ENCODE data around the gene ROBO1. TPM values are rescaled to one million over a fixed set of nuclear protein-coding genes. Genes with fewer than 3 reads are reported as not detected.

The ROBO1 gene
- total RNA-seq, 1 experiment from 2014 or later: 34.5 TPM

GRCh38 chr3:78857494-78858111, 910.2 kb downstream of the ROBO1 start:
- no peak for DNase-seq
- Histone ChIP-seq H3K4me3 (ENCODE audit: insufficient read depth, low read depth, low read length) (no peak overlapping the region), H3K27me3 (ENCODE audit: control insufficient read depth, insufficient read depth, low read length) (no peaks in the 10 kb centered on the region; the same call in 1 of the 2 replicates), H3K36me3 (replicated peaks; ENCODE audit: control insufficient read depth, insufficient read depth, low read length) (no peaks in the 10 kb centered on the region)

- Histone ChIP-seq H3K36me3 (replicated peaks; ENCODE audit: control insufficient read depth, insufficient read depth, low read length) (no peaks in the 10 kb centered on the region), H3K27me3 (ENCODE audit: control insufficient read depth, insufficient read depth, low read length) (no peaks in the 10 kb centered on the region; the same call in 1 of the 2 replicates), H3K4me3 (ENCODE audit: insufficient read depth, low read depth, low read length) (no peak overlapping the region)
- DNase-seq: no peak
Measured at GRCh38 chr3:78856164-78856563, 911.6 kb downstream of the ROBO1 start.

- no peak for DNase-seq
- Histone ChIP-seq H3K4me3 (ENCODE audit: insufficient read depth, low read depth, low read length) (no peak overlapping the region), H3K27me3 (ENCODE audit: control insufficient read depth, insufficient read depth, low read length) (no peaks in the 10 kb centered on the region; the same call in 1 of the 2 replicates), H3K36me3 (replicated peaks; ENCODE audit: control insufficient read depth, insufficient read depth, low read length) (no peaks in the 10 kb centered on the region)
Measured at GRCh38 chr3:78855190-78855589, 912.6 kb downstream of the ROBO1 start.

DNA sequence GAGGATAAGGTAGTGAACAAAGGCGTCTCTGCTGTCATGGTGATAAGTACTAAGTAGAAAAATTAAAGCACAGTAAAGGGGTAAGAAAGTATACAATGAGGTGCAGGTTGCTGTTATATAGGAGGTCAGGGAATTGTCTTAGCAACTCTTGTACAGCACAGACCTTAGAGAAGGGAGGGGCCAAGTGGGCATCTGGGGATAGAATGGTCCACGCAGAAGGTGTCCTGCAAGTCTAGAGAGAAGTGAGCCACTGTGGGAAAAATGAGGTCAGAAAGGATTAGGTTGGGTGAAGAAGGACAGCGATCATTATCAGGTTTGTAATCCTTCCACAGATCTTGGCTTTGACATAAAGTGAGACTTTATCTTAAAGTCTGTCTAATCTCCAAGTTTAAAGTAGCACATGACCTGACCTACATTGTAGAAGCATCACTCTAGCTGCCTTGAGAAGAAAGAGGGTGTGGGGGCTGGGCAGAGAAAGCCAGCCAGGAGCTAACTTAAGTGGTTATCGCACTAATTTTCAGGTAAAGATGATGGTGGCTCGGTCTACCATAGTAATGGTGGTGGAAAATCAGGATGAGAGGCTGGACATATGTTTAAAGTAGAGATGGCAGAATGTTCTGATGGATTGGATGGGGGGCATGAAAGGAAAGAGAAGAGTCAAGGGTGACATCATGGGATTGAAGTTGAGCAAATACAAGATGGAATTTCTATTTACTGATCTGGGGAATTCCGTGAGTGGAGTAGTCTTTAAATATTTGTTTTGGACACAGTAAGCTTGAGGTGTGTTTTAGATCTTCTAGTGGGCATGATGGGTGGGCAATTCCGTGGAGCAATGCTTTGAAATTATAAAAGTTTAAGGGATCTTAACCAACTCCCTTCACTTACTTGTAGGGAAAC, 919.2 kb downstream of the ROBO1 start:
- DNase-seq: no peak
- Histone ChIP-seq H3K36me3 (replicated peaks; ENCODE audit: control insufficient read depth, insufficient read depth, low read length) (no peaks in the 10 kb centered on the region), H3K27me3 (ENCODE audit: control insufficient read depth, insufficient read depth, low read length) (no peaks in the 10 kb centered on the region), H3K4me3 (ENCODE audit: insufficient read depth, low read depth, low read length) (no peak overlapping the region)

GRCh38 chr3:78847603-78848002, 920.2 kb downstream of the ROBO1 start:
- Histone ChIP-seq H3K36me3 (replicated peaks; ENCODE audit: control insufficient read depth, insufficient read depth, low read length) (no peaks in the 10 kb centered on the region), H3K27me3 (ENCODE audit: control insufficient read depth, insufficient read depth, low read length) (no peaks in the 10 kb centered on the region), H3K4me3 (ENCODE audit: insufficient read depth, low read depth, low read length) (no peak overlapping the region)
- DNase-seq: no peak

DNA sequence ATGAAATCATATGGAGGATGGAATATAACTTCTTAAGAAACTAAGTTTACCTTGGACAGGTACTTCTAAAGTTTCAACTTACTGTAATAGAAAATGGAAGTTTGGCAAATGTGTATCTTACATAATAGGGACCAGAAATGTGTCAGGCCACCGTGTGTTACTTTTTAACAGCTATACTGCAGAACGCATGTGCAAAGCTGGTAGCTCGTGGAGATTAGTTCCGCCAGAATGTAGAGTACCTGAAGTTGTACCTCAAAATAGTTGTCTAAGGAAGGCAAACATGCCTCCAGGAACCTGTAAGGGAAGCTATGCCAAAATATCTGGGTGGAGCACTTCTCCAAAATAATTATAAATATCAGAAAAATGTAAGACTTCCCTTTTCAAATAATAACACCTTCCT, 920.6 kb downstream of the ROBO1 start:
- no peak for DNase-seq
- H3K4me3 ChIP-seq (ENCODE audit: insufficient read depth, low read depth, low read length): no peak overlapping the region
- H3K27me3 ChIP-seq (ENCODE audit: control insufficient read depth, insufficient read depth, low read length): no peaks in the 10 kb centered on the region
- no peaks in the 10 kb centered on the region for H3K36me3 ChIP-seq (replicated peaks; ENCODE audit: control insufficient read depth, insufficient read depth, low read length)

GRCh38 chr3:78846718-78847117, 921.1 kb downstream of the ROBO1 start:
- no peak for DNase-seq
- H3K27me3 ChIP-seq (ENCODE audit: control insufficient read depth, insufficient read depth, low read length): no peaks in the 10 kb centered on the region
- H3K36me3 ChIP-seq (replicated peaks; ENCODE audit: control insufficient read depth, insufficient read depth, low read length): no peaks in the 10 kb centered on the region
- H3K4me3 ChIP-seq (ENCODE audit: insufficient read depth, low read depth, low read length): no peak overlapping the region

DNA sequence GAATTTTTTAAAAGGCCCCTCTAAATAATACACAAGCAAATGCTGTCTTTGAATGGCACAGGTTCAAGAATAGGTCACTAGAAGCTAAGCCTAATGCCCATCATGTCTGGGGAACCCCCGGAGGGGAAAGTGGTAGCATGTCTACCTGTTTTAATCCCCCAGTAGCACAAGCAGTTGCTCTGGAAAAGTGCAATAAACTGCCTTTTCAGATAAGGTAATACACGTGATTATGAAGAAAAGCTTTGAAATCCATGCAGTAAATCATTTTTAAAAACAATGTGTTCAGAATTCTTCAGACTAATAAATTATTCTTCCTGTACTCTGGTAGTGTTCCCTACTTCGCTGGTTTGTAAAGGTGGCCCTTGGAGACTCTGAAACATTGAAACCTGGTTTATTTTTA, 922.2 kb downstream of the ROBO1 start:
- DNase-seq: no peak
- Histone ChIP-seq H3K27me3 (ENCODE audit: control insufficient read depth, insufficient read depth, low read length) (no peaks in the 10 kb centered on the region), H3K36me3 (replicated peaks; ENCODE audit: control insufficient read depth, insufficient read depth, low read length) (no peaks in the 10 kb centered on the region), H3K4me3 (ENCODE audit: insufficient read depth, low read depth, low read length) (no peak overlapping the region)

- H3K36me3 ChIP-seq (replicated peaks; ENCODE audit: control insufficient read depth, insufficient read depth, low read length): no peaks in the 10 kb centered on the region
- H3K4me3 ChIP-seq (ENCODE audit: insufficient read depth, low read depth, low read length): no peak overlapping the region
- no peaks in the 10 kb centered on the region for H3K27me3 ChIP-seq (ENCODE audit: control insufficient read depth, insufficient read depth, low read length)
- DNase-seq: no peak
Measured at GRCh38 chr3:78844307-78844706, 923.5 kb downstream of the ROBO1 start.

- DNase-seq: no peak
- H3K4me3 ChIP-seq (ENCODE audit: insufficient read depth, low read depth, low read length): no peak overlapping the region
- no peaks in the 10 kb centered on the region for H3K36me3 ChIP-seq (replicated peaks; ENCODE audit: control insufficient read depth, insufficient read depth, low read length)
- H3K27me3 ChIP-seq (ENCODE audit: control insufficient read depth, insufficient read depth, low read length): no peaks in the 10 kb centered on the region
Measured at GRCh38 chr3:78839693-78840092, 928.1 kb downstream of the ROBO1 start.

DNA sequence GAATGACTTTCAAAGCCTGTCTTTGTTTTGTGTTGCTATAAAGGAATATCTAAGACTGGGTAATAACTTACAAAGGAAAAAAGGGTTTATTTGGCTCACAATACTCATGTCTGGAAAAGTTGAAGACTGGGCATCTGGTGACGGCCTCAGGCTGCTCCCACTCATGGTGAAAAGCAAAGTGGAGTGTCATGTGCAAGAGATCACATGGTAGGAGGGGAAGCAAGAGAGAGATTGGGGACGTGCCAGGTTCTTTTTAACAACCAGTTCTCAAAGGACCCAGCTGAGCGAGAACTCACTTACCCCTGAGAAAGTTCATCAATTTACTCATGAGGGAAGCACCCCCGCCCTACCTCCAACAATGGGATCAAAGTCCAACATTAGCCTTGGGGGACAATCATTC, 929.4 kb downstream of the ROBO1 start:
- Histone ChIP-seq H3K36me3 (replicated peaks; ENCODE audit: control insufficient read depth, insufficient read depth, low read length) (no peaks in the 10 kb centered on the region), H3K4me3 (ENCODE audit: insufficient read depth, low read depth, low read length) (no peak overlapping the region), H3K27me3 (ENCODE audit: control insufficient read depth, insufficient read depth, low read length) (no peaks in the 10 kb centered on the region)
- no peak for DNase-seq

- no peak overlapping the region for H3K4me3 ChIP-seq (ENCODE audit: insufficient read depth, low read depth, low read length)
- no peak for DNase-seq
- no peaks in the 10 kb centered on the region for H3K36me3 ChIP-seq (replicated peaks; ENCODE audit: control insufficient read depth, insufficient read depth, low read length)
- H3K27me3 ChIP-seq (ENCODE audit: control insufficient read depth, insufficient read depth, low read length): no peaks in the 10 kb centered on the region
Measured at GRCh38 chr3:78834910-78835309, 932.9 kb downstream of the ROBO1 start.

DNA sequence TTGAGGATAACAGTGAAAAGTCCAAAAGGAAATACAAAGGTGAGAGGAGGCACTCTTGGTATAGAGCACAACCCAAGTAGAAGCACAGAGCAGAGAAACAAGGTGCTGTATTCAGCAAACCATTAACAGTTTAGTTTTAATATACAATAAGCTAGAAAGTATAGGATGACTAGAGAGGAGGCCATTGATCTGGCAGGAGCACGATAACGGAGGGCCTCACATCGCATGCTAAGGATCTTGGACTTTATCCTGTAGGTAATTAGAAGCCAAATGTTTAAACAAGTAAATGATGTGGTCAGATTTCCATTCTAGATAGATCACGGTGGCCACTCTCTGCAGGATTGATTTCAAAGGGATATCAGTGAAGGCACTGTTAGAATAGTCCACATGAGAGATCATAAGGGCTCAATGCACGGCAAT, 935.0 kb downstream of the ROBO1 start:
- Histone ChIP-seq H3K27me3 (ENCODE audit: control insufficient read depth, insufficient read depth, low read length) (no peaks in the 10 kb centered on the region), H3K36me3 (replicated peaks; ENCODE audit: control insufficient read depth, insufficient read depth, low read length) (no peaks in the 10 kb centered on the region), H3K4me3 (ENCODE audit: insufficient read depth, low read depth, low read length) (no peak overlapping the region)
- DNase-seq: no peak

DNA sequence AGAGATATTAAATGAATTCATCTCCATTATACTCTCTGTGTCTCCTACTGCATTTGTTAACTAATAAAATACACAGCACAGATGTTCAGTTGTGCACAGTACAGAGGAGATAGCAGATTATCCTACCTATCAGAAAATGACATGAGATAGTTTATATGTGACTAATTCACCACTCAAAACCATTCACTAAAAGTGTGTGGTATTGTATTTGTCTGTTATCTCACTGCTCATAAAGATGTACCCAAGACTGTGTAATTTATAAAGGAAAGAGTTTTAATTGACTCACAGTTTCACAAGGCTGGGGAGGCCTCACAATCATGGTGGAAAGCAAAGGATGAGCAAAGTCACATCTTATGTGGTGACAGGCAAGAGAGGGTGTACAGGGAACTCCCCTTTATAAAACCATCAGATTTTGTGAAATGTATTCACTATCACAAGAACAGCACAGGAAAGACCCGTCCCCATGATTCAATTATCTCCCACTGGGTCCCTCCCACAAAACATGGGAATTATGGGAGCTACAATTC, 936.3 kb downstream of the ROBO1 start:
- Histone ChIP-seq H3K27me3 (ENCODE audit: control insufficient read depth, insufficient read depth, low read length) (no peaks in the 10 kb centered on the region), H3K4me3 (ENCODE audit: insufficient read depth, low read depth, low read length) (no peak overlapping the region), H3K36me3 (replicated peaks; ENCODE audit: control insufficient read depth, insufficient read depth, low read length) (no peaks in the 10 kb centered on the region)
- DNase-seq: no peak

- Histone ChIP-seq H3K36me3 (replicated peaks; ENCODE audit: control insufficient read depth, insufficient read depth, low read length) (no peaks in the 10 kb centered on the region), H3K4me3 (ENCODE audit: insufficient read depth, low read depth, low read length) (no peak overlapping the region), H3K27me3 (ENCODE audit: control insufficient read depth, insufficient read depth, low read length) (no peaks in the 10 kb centered on the region)
- DNase-seq: no peak
Measured at GRCh38 chr3:78830470-78830869, 937.3 kb downstream of the ROBO1 start.

All from H7 (cell line).